CD4-positive, alpha-beta T cell treated with Interleukin-17A for 4 hours (primary cell): ENCODE results near the gene ZBTB21.
"Not testable (repeated sequence)": the region's sequence is repeated elsewhere in the genome, so short reads cannot be mapped to it uniquely, and the experiment has no call there.

Experiments
- DNase-seq: peaks from one replicate; pipeline ENCODE4 v3.0.0-alpha.2; 2020; ENCODE audit warnings: mixed read lengths

ZBTB21 gene

GRCh38 chr21:41965461-41966013 lies 44.6 kb downstream of the ZBTB21 start:
- DNase-seq, result no peak

DNA sequence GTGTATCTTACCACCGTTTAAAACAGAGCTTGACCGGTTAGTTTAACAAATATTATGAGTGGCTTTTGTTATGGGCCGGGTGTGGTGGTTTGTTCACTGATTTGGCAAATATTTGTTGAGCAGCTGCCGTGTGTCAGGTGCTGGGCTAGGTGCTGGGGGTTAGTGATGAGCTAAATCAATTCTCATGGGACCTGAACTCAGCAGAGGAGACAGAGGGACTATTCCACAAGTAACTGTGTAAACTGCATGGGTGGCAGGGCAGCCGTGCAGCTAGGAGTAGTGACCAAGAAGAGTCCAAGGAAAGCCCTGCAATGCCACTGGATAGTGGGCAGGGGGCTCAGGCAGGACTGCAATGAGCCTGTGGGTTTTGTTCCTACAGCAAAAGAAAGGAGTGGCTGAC lies 45.1 kb downstream of the ZBTB21 start:
- DNase-seq, result no peak

GRCh38 chr21:41964171-41964570 lies 46.0 kb downstream of the ZBTB21 start:
- DNase-seq, result no peak

- no peak for DNase-seq
Observed at GRCh38 chr21:41962425-41962966, 47.7 kb downstream of the ZBTB21 start.

DNA sequence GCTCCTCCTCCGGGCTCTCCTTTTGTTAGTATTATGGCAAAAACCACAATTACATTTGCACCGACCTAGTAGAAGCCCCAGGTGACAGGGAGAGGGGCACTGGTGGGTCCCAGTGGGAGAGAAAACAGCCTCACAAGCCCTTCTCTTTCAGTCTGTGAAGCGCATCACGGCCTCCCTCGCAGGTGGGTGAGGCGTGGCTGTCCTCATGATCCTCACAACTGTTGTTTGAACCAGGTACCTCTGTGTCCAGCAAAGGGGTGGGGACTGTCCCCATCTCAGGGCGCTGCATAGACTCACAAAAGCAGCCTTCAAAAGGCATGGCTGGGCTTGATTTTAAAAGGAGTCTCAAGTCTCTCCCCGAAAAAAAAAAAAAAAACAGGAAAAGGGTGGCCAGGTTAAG lies 48.4 kb downstream of the ZBTB21 start:
- no peak for DNase-seq

DNA sequence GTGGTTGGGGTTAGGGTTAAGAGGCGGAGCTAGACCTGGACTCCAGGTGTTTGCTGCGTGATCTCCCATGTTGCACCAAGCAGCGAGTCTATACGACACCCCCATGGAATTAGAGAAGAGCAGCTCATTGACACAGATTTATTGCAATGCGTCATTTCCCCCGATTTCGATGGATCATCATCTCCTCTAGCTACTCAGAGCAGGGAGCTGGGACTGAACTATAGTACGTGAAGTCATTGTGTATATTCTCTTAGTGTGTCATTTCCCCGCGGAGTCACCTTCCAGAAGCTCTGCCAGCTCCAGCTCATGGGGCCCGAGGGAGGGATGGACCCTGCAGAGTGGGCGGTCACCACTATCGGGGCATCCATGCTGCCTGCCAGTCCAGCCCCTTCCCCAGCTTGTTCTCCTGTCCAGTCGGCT lies 48.9 kb downstream of the ZBTB21 start:
- DNase-seq, result no peak

DNA sequence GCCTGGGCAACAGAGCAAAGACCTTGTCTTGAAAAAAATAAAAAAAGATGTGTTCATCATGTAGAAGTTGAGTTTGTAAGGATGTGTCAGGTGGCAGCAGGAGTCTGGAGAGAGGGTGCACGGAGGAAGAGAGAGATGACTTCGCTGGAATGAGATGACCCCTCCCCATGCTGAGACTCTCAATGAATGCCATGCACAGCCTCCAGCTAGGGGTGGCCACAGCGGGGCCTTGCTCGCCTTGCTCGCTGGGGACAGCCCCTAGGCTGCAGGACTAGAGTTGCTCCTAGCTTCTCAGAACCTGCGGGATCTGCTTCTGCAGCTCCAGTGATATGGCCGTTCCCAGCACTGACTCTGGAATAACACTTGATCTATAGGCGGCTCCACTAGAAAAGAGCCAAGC lies 49.8 kb downstream of the ZBTB21 start:
- DNase-seq, result no peak

- DNase-seq, result not testable (repeated sequence)
Observed at GRCh38 chr21:41959697-41960096, 50.5 kb downstream of the ZBTB21 start.

DNA sequence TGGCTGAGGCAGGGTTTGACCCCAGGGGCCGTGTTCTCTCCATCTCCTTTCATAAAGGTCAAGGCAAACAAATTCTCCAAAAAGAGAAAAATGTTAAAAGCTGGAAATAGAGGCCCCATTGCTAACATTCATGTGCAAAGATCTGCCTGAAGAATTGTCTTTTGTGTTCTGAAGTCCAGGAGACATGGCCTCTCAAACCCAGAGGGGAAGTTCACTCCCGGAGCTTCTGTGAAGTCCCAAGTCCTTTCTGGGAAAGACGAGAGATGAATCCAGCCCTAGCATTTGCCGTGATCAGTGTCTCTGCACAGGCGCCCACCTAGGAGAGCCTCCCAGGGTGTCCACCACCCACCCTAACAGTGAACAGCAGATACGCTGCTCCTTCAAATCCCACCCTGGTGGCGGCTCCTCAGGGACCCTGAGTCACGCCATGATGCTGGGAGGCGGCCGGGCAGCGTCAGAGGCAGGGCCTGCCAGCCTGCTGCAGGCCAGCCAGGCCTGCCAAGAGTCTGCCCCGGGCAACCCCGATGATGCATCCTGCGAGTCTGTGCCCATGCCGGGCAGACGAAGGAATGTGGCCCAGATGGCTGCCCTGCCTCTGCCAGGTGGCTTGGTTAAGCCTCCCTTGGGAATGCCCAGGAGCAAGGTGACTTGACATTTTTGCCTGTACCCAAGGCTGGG lies 51.1 kb downstream of the ZBTB21 start:
- DNase-seq, result no peak

GRCh38 chr21:41957991-41958766 lies 52.0 kb downstream of the ZBTB21 start:
- no peak for DNase-seq

DNA sequence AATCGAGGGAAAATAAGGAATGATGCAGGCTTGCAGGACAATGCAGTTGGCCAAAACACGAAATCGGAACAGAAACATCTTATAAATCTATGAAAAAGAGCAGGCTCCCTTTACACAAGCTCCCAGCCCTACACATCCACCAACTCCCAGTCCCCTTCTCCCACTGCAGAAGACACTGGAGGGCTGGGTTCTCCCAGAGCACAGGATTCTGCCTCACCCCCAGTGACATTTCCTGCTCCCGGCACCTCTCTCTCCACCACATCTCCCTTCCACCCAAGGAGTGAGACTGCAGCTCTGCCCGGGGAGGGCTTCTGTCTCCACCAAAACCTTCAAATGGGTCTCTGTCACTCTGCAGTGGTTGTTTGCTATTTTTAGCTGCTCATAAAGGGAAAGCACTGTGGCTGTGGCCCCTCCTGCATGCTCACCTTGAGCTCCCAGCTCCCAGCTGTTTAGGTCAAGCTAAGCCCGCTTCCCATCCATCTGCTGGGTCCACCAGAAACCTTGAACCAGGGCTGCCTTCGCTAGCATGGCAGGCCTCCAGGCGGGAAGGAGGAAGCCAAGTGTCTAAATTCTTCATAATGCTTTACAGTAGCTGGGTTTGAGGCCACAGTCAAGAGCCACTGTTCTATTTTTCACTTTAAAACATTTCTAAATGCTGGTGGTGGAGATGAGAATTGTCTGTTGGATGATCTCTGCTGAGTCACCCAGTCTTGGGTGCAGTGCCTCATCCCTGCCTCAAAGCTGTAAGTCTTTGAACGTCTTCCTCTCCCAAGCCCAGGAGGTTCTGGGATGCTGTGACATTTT lies 53.0 kb downstream of the ZBTB21 start:
- no peak for DNase-seq

DNA sequence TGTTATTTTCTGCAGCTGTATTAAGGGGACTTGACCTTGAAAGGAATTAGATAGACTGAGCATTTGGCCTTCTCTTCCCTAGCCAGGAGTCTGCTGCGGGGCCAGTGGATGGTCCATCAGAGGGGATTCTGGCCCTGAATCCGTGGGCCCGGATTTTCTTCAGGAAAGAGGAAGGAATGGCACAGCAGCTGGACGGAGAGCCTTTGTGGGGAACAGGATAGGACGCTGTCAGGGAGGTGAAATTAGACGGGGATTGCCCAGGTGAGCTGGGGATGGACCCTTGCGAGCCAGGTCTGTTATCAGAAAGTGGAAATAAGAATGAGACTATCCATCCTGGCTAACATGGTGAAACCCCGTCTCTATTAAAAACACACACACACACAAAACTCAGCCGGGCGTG lies 54.6 kb downstream of the ZBTB21 start:
- no peak for DNase-seq

GRCh38 chr21:41954654-41955499 lies 55.3 kb downstream of the ZBTB21 start:
- DNase-seq, result no peak

DNA sequence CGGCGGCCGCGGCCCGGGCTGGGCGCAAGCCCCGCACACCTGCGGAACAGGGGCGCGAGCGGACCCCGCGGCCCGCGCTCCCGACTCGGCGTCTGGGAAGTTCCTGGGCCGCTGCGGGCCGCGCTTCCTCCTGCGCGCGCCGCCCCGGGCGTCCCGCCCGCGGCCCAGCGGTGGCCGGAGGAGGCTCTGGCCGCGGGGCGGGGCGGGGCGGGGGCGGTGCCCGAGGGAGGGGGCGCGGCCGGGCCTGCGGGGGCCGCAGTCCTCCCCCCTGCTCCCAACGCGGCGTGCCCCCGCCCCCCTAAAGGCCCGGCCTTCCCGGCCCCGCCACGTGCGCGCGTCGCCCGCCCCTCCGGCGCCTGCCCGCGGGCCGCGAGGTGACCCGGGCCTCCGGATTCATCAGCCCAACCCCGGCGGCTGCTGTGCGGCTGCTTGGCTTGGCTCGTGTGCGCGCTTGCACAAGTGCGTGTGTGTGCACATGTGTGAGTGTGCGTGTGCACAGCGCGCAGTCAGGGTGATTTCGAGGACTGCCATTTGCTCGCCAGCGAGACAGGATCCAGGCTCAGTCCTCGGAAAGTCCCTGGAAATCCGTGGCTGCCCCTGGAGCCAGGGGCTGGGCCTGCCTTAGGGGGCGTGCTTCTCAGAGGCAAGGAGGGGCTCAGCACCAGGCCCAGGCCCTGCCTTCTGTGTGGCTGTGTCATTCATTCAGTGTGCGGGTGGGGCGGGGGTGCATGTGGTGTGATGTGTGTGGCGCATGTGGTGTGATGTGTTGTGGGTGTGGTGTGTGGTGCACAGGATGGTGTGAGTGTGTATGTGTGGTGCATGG lies 56.1 kb downstream of the ZBTB21 start, which contains the start of gene C2CD2:
TSS of gene C2CD2 (minus strand) at position 188 of the 823 bp plus-strand sequence. CDS start 370 bp downstream, outside the sequence.
- peak; percentile 27 for DNase-seq

GRCh38 chr21:41953249-41953830 lies 56.8 kb downstream of the ZBTB21 start:
- DNase-seq, result no peak

DNA sequence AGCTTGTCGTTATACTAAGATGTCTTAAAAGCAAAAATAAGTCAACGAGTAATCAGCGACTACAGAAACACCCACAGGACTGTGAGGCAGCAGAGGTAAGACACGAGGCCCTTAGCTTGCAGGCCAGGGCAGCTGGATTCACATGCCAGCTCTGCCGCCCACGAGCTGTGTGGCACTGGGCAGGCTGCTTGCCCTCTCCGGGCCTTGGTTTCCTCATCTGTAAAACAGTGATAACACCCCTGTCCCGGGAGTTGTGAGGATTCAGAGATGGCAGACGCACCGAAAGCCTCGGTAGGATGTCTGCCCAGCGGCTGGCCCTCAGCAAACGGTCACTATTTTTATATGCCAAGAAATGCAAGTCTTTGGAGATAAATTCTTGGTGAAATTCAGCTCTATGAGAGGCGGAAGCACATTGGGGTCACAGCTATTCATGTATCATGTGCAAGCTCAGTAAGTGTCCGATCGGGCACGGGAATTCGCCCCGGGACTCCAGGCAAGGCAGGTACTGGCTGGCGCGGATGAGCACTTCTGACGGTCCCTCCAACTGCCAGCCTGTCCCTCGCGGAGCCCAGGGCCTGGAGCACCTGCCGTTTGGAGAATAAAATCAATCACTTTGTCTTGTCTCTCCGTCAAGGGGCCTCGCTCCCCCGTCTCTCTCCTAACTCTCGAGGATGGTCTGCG lies 57.5 kb downstream of the ZBTB21 start:
- no peak for DNase-seq

- DNase-seq, result no peak
Observed at GRCh38 chr21:41951876-41952567, 58.1 kb downstream of the ZBTB21 start.

DNA sequence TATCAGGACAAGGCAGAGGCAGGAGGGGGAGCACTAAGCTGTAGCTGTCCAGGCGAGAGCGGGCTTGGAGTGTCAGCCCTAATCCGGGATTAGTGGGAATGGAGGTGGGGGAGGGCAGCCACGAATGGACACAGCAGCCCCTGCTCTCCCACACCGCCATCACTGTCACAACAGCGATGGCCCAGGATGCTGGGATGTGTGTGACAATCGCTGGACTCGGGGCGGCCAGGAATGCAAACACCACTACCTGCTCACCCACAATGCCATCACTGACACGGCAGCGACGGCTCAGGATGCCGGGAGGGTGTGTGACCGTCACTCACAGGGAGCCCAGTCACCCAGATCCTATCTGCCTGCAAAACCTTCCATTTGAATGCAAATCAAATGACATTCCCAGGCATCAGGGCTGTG lies 59.2 kb downstream of the ZBTB21 start:
- no peak for DNase-seq

GRCh38 chr21:41949631-41950030 lies 60.5 kb downstream of the ZBTB21 start:
- not testable (repeated sequence) for DNase-seq
